GM19238 (cell line): ENCODE measurements around the gene LCE7A.

Experiments
- DNase-seq: peaks from one replicate; pipeline ENCODE4 v3.0.0; 2011; ENCODE audit warnings: low spot score; ENCODE audit not compliant: insufficient read length

Gene LCE7A

GRCh38 chr1:152859696-152860095, at the start of gene LCE7A:
LCE7A (plus strand) TSS chr1:152859996; CDS start chr1:152860698, 702 bp downstream.
- no peak for DNase-seq

- no peak for DNase-seq
Measured at GRCh38 chr1:152811050-152811449, 48.7 kb upstream of the LCE7A start.

- DNase-seq: no peak
Measured at GRCh38 chr1:152811671-152812070, 48.1 kb upstream of the LCE7A start, which contains the start of gene LCE1B. LCE1B (plus strand) TSS chr1:152811971; CDS start chr1:152812447, 476 bp downstream.

- no peak for DNase-seq
Measured at GRCh38 chr1:152817309-152817708, 42.5 kb upstream of the LCE7A start.

GRCh38 chr1:152823294-152823693, 36.5 kb upstream of the LCE7A start:
- no peak for DNase-seq

GRCh38 chr1:152824964-152825363, 34.8 kb upstream of the LCE7A start:
- DNase-seq: no peak

- DNase-seq: no peak
Measured at GRCh38 chr1:152827173-152827572, 32.6 kb upstream of the LCE7A start, which contains the start of gene LCE1A. LCE1A (plus strand) TSS chr1:152827473; CDS start chr1:152827473, 0 bp downstream.

GRCh38 chr1:152836870-152837269, 22.9 kb upstream of the LCE7A start:
- DNase-seq: no peak

- DNase-seq: no peak
Measured at GRCh38 chr1:152842556-152842955, 17.2 kb upstream of the LCE7A start, which contains the start of gene LCE6A. LCE6A (plus strand) TSS chr1:152842856; CDS start chr1:152843521, 665 bp downstream.

- DNase-seq: no peak
Measured at GRCh38 chr1:152855661-152856060, 4.1 kb upstream of the LCE7A start.

GRCh38 chr1:152858062-152858461, 1.7 kb upstream of the LCE7A start:
- no peak for DNase-seq

GRCh38 chr1:152860129-152860528, 333 bp downstream of the LCE7A start:
- DNase-seq: no peak

GRCh38 chr1:152861374-152861773, 1.6 kb downstream of the LCE7A start:
- DNase-seq: no peak

- no peak for DNase-seq
Measured at GRCh38 chr1:152864443-152864842, 4.6 kb downstream of the LCE7A start.

GRCh38 chr1:152866321-152866720, 6.5 kb downstream of the LCE7A start:
- no peak for DNase-seq

GRCh38 chr1:152869808-152870419, 10.1 kb downstream of the LCE7A start:
- DNase-seq: peak; percentile 21

GRCh38 chr1:152870831-152871730, 11.3 kb downstream of the LCE7A start:
- DNase-seq: no peak

GRCh38 chr1:152871731-152872126, 11.9 kb downstream of the LCE7A start:
- DNase-seq: no peak

- DNase-seq: no peak
Measured at GRCh38 chr1:152873495-152873894, 13.7 kb downstream of the LCE7A start.

GRCh38 chr1:152876827-152877226, 17.0 kb downstream of the LCE7A start:
- DNase-seq: no peak

GRCh38 chr1:152878042-152878441, 18.2 kb downstream of the LCE7A start, which contains the start of gene SMCP:
SMCP (plus strand) TSS chr1:152878322; CDS start chr1:152884423, 6,101 bp downstream.
- no peak for DNase-seq

- DNase-seq: no peak
Measured at GRCh38 chr1:152879559-152880198, 19.9 kb downstream of the LCE7A start.
